ENCODE results near the gene LTO1. TPM values are rescaled to one million over a fixed set of nuclear protein-coding genes. Genes with fewer than 3 reads are reported as not detected.

Gene LTO1
- total RNA-seq, 4 donors from 2014 or later, result 15.2 to 69.2 (median 27.2) TPM

GRCh38 chr11:69669486-69669885, 5.7 kb downstream of the LTO1 start:
- intact Hi-C loops (cut with DNase I; ENCODE audit: low total_unique reads), result no loop called here
- no peak overlapping the region for H3K4me3 ChIP-seq (ENCODE audit: low read depth, poor library complexity, severe bottlenecking)
- TF ChIP-seq CTCF (IDR thresholded peaks at IDR 0.05) (no peak), POLR2A (IDR thresholded peaks at IDR 0.05) (no peak)
- 58 to 71% methylated on average over 19 of the region's 19 CpGs for WGBS, 2 donors
- DNase-seq (ENCODE audit: low spot score in 2 of 2), result peak in 1 of 2 donors; percentile 75

GRCh38 chr11:69667619-69668604, 7.2 kb downstream of the LTO1 start:
- no peak overlapping the region for H3K4me3 ChIP-seq (ENCODE audit: low read depth, poor library complexity, severe bottlenecking)
- peak in 1 of 2 donors; percentile 82 for DNase-seq (ENCODE audit: low spot score in 2 of 2)
- intact Hi-C loops (cut with DNase I; ENCODE audit: low total_unique reads), result no loop called here
- no peak for TF ChIP-seq CTCF (IDR thresholded peaks at IDR 0.05)
- 52 to 66% methylated on average over 25 to 26 of the region's 26 CpGs for WGBS, 2 donors

GRCh38 chr11:69666752-69667536, 8.2 kb downstream of the LTO1 start:
- no peak overlapping the region for H3K4me3 ChIP-seq (ENCODE audit: low read depth, poor library complexity, severe bottlenecking)
- TF ChIP-seq POLR2A (IDR thresholded peaks at IDR 0.05) (no peak), CTCF (IDR thresholded peaks at IDR 0.05) (no peak)
- WGBS, 2 donors, result 77 to 78% methylated on average over 27 to 33 of the region's 33 CpGs
- DNase-seq (ENCODE audit: low spot score in 2 of 2), result peak in 1 of 2 donors; percentile 84
- intact Hi-C loops (cut with DNase I; ENCODE audit: low total_unique reads), result no loop called here

GRCh38 chr11:69666261-69666660, 8.9 kb downstream of the LTO1 start:
- no peak for DNase-seq (ENCODE audit: low spot score in 2 of 2)
- intact Hi-C loops (cut with DNase I; ENCODE audit: low total_unique reads), result no loop called here
- no peak overlapping the region for H3K4me3 ChIP-seq (ENCODE audit: low read depth, poor library complexity, severe bottlenecking)
- 92 to 95% methylated on average over 14 of the region's 14 CpGs for WGBS, 2 donors
- TF ChIP-seq CTCF (IDR thresholded peaks at IDR 0.05), result no peak
- TF ChIP-seq POLR2A (IDR thresholded peaks at IDR 0.05), result no peak

GRCh38 chr11:69665669-69666068, 9.5 kb downstream of the LTO1 start:
- H3K4me3 ChIP-seq (ENCODE audit: low read depth, poor library complexity, severe bottlenecking), result no peak overlapping the region
- peak in 1 of 2 donors; percentile 62 for DNase-seq (ENCODE audit: low spot score in 2 of 2)
- intact Hi-C loops (cut with DNase I; ENCODE audit: low total_unique reads), result no loop called here
- no peak for TF ChIP-seq CTCF (IDR thresholded peaks at IDR 0.05)
- WGBS, 2 donors, result 91 to 93% methylated on average over 11 of the region's 11 CpGs

All from lower leg skin (tissue), 4 donors.